Esophagus squamous epithelium (tissue), 5 donors: ENCODE results near the gene SLC12A7. TPM values are rescaled to one million over a fixed set of nuclear protein-coding genes. Genes with fewer than 3 reads are reported as not detected.

Experiments
- DNase-seq: peaks from one replicate; lab custom pipeline; 2025; lab: John Stamatoyannopoulos, UW
- H3K27ac ChIP-seq, 4 donors: fragments of 200-600 bp; sonication (generic); one replicate each; pipeline ENCODE4 v1.5.1; 2016 to 2019; ENCODE audit warnings: mild to moderate bottlenecking in 1 of 4
- H3K27me3 ChIP-seq, 4 donors: fragments of 200-600 bp; sonication (generic); 1 replicate in 3 of 4; 2 replicates in 1 of 4; pipeline versions ENCODE4 v1.5.1 to v1.6.0; 2017 to 2021; ENCODE audit warnings: antibody characterized with exemption in 1 of 4
- H3K36me3 ChIP-seq, 3 donors: fragments of 200-600 bp; sonication (generic); one replicate each; pipeline ENCODE4 v1.5.1; 2016 to 2019
- H3K4me1 ChIP-seq, 3 donors: fragments of 200-600 bp; sonication (generic); one replicate each; pipeline ENCODE4 v1.5.1; 2017 to 2019
- H3K4me3 ChIP-seq, 4 donors: fragments of 200-600 bp; sonication (generic); 1 replicate in 3 of 4; 2 replicates in 1 of 4; pipeline ENCODE4 v1.5.1; 2016 to 2019; ENCODE audit warnings: mild to moderate bottlenecking in 2 of 4, moderate library complexity in 1 of 4
- H3K9me3 ChIP-seq, 3 donors: fragments of 200-600 bp; sonication (generic); one replicate each; pipeline ENCODE4 v1.5.1; 2016 to 2019
- POLR2A ChIP-seq, 4 donors: fragments of 450-650 bp; IDR thresholded peaks; one replicate each; pipeline ENCODE4 v1.6.1; 2017; ENCODE audit warnings: antibody characterized with exemption in 4 of 4, mild to moderate bottlenecking in 4 of 4, moderate library complexity in 3 of 4
- WGBS, 2 donors: methylation state at CpG; one replicate each; pipeline ENCODE4 v1.1.5; 2018; 5-methylcytosine and 5-hydroxymethylcytosine counted together
- intact Hi-C: fragments of 100-400 bp; cut with DNase I; formaldehyde crosslinking; loops from one replicate; pipeline ENCODE4 v1.15.0; 2022
- total RNA-seq, 4 donors: library from RNA; depleted of rRNA; stranded (reverse); fragments of >200 nt; gene quantifications; one replicate each; pipeline ENCODE4 v1.1.0, GENCODE V29; 2016
- TF ChIP-seq, protein P1 (sequence below), 6 experiments: fragments of 450-650 bp in 4 of 6; fragments of 200-600 bp in 2 of 6; sonication (generic) in 2 of 6; IDR thresholded peaks; one replicate each; pipeline ENCODE4 v1.5.1; 2016 to 2019; ENCODE audit warnings: antibody characterized with exemption in 6 of 6, mild to moderate bottlenecking in 4 of 6, moderate library complexity in 4 of 6
- donor health status: DM: yes; HTN: yes; CAD: no.

Gene SLC12A7
- total RNA-seq, 4 donors from 2014 or later, result 4.5 to 13.4 (median 6.6) TPM

- 53% methylated on average over 2 of the region's 28 CpGs; no CpG with 5 or more reads in 1 of the 2 donors for WGBS, 2 donors
- no peak for DNase-seq
- H3K27me3 ChIP-seq, result peaks cover 0 to 99% (median 0%) of the 10 kb centered on the region in 4 donors
- H3K4me3 ChIP-seq, result no peak overlapping the region
- H3K27ac ChIP-seq, result no peak overlapping the region
- no peaks in the 10 kb centered on the region for H3K36me3 ChIP-seq
- no peaks in the 10 kb centered on the region for H3K9me3 ChIP-seq
- TF ChIP-seq, protein P1, sequence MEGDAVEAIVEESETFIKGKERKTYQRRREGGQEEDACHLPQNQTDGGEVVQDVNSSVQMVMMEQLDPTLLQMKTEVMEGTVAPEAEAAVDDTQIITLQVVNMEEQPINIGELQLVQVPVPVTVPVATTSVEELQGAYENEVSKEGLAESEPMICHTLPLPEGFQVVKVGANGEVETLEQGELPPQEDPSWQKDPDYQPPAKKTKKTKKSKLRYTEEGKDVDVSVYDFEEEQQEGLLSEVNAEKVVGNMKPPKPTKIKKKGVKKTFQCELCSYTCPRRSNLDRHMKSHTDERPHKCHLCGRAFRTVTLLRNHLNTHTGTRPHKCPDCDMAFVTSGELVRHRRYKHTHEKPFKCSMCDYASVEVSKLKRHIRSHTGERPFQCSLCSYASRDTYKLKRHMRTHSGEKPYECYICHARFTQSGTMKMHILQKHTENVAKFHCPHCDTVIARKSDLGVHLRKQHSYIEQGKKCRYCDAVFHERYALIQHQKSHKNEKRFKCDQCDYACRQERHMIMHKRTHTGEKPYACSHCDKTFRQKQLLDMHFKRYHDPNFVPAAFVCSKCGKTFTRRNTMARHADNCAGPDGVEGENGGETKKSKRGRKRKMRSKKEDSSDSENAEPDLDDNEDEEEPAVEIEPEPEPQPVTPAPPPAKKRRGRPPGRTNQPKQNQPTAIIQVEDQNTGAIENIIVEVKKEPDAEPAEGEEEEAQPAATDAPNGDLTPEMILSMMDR (IDR thresholded peaks at IDR 0.05), result no peak
- TF ChIP-seq POLR2A (IDR thresholded peaks at IDR 0.05), result no peak
- intact Hi-C loops, result no loop called here
- H3K4me1 ChIP-seq, result peaks cover 13 to 32% (median 15%) of the 10 kb centered on the region in 3 donors
Measured at GRCh38 chr5:1119312-1119831, 7.5 kb upstream of the SLC12A7 start.

GRCh38 chr5:1118738-1119137 lies 6.9 kb upstream of the SLC12A7 start:
- H3K36me3 ChIP-seq, result no peaks in the 10 kb centered on the region
- 30 to 65% methylated on average over 5 to 9 of the region's 15 CpGs for WGBS, 2 donors
- H3K4me3 ChIP-seq, result no peak overlapping the region
- no peaks in the 10 kb centered on the region for H3K9me3 ChIP-seq
- TF ChIP-seq, protein P1 (IDR thresholded peaks at IDR 0.05), result no peak
- no peak for TF ChIP-seq POLR2A (IDR thresholded peaks at IDR 0.05)
- no peak for DNase-seq
- H3K27ac ChIP-seq, result peak overlapping the region in 3 of 4 donors; percentile 8 to 42 (median 31)
- H3K4me1 ChIP-seq, result peaks cover 13 to 32% (median 15%) of the 10 kb centered on the region in 3 donors
- intact Hi-C loops, result no loop called here
- peaks cover 0 to 99% (median 0%) of the 10 kb centered on the region in 4 donors for H3K27me3 ChIP-seq

- no peak for DNase-seq
- no peaks in the 10 kb centered on the region for H3K9me3 ChIP-seq
- H3K27ac ChIP-seq, result peak overlapping the region in 3 of 4 donors; percentile 8 to 42 (median 31)
- TF ChIP-seq, protein P1 (IDR thresholded peaks at IDR 0.05), result no peak
- no peak for TF ChIP-seq POLR2A (IDR thresholded peaks at IDR 0.05)
- WGBS, 2 donors, result 0 to 22% methylated on average over 1 to 14 of the region's 16 CpGs
- H3K4me1 ChIP-seq, result peaks cover 13 to 29% (median 15%) of the 10 kb centered on the region in 3 donors
- intact Hi-C loops, result no loop called here
- no peaks in the 10 kb centered on the region for H3K36me3 ChIP-seq
- peaks cover 0 to 99% (median 0%) of the 10 kb centered on the region in 4 donors for H3K27me3 ChIP-seq
- no peak overlapping the region for H3K4me3 ChIP-seq
Measured at GRCh38 chr5:1118231-1118698, 6.4 kb upstream of the SLC12A7 start.

GRCh38 chr5:1116977-1117376 lies 5.1 kb upstream of the SLC12A7 start:
- H3K4me1 ChIP-seq, result peaks cover 15 to 38% (median 15%) of the 10 kb centered on the region in 3 donors
- no peak for DNase-seq
- H3K9me3 ChIP-seq, result no peaks in the 10 kb centered on the region
- TF ChIP-seq POLR2A (IDR thresholded peaks at IDR 0.05), result no peak
- TF ChIP-seq, protein P1 (IDR thresholded peaks at IDR 0.05), result no peak
- peaks cover 0 to 96% (median 0%) of the 10 kb centered on the region in 4 donors for H3K27me3 ChIP-seq
- intact Hi-C loops, result no loop called here
- H3K36me3 ChIP-seq, result no peaks in the 10 kb centered on the region
- no peak overlapping the region for H3K4me3 ChIP-seq
- WGBS, 2 donors, result 44 to 67% methylated on average over 2 of the region's 15 CpGs
- no peak overlapping the region for H3K27ac ChIP-seq

DNA sequence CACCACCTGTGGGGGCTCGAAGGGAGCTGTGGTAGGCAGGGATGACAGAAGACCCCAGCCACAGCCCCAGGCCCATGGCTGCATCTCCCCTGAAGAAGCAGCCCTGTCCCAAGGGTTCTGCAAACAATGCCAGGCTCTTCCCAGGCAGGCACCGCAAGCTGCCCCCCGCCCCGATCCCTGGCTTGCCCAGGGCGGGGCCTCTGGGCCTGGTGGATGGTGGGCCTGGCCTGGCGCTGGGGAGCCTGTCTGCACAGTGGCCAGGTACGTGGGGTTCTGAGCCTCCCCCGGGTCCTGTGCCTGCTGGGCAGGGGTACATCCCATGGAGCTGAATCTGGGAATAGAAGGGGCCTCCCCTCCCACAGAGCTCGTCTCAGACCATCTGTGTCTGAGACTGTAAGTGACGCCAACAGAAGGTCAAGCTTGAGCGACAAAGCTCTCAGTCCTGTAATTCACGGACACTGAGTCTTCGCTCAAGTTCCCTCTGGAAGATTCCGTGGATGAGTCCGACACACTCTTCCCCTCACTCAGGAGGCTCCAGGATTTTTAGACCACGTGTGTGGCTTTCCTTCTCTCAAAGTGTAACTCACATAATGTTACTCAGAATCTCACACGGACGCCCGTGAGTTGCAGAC lies 4.4 kb upstream of the SLC12A7 start:
- Histone ChIP-seq H3K27ac (no peak overlapping the region), H3K4me3 (no peak overlapping the region), H3K36me3 (no peaks in the 10 kb centered on the region), H3K9me3 (no peaks in the 10 kb centered on the region), H3K4me1 (peaks cover 15 to 45% (median 15%) of the 10 kb centered on the region in 3 donors), H3K27me3 (peaks cover 0 to 96% (median 0%) of the 10 kb centered on the region in 4 donors)
- intact Hi-C loops, result no loop called here
- TF ChIP-seq, protein P1 (IDR thresholded peaks at IDR 0.05), result no peak
- no peak for TF ChIP-seq POLR2A (IDR thresholded peaks at IDR 0.05)
- 84 to 93% methylated on average over 9 to 12 of the region's 19 CpGs for WGBS, 2 donors
- no peak for DNase-seq
